Ammon's horn (tissue), 1 donor: ENCODE data around the gene ZBED6.
A peak's percentile ranks its signal among the peaks of the same experiment; 100 is the strongest.
"Not testable (repeated sequence)": the region's sequence is repeated elsewhere in the genome, so short reads cannot be mapped to it uniquely, and the experiment has no call there.

Experiments
- DNase-seq: peaks from one replicate; pipeline ENCODE4 v3.0.0-alpha.2; 2016; ENCODE audit warnings: low spot score

Gene ZBED6

GRCh38 chr1:203795441-203796235 is at the start of gene ZBED6, which contains the start of gene ZC3H11A:
Gene ZBED6, plus strand, starts transcription at chr1:203795623. Its CDS starts 1,900 bp downstream, at chr1:203797523.
Gene ZC3H11A, plus strand, starts transcription at chr1:203795623. Its CDS starts 21,448 bp downstream, at chr1:203817071.
- peak; percentile 99 for DNase-seq

- DNase-seq, result no peak
These were observed 49.1 kb upstream of the ZBED6 start for GRCh38 chr1:203746281-203746680.

- no peak for DNase-seq
These were observed 44.4 kb upstream of the ZBED6 start for GRCh38 chr1:203751051-203751450.

- not testable (repeated sequence) for DNase-seq
These were observed 43.6 kb upstream of the ZBED6 start for GRCh38 chr1:203751618-203752361.

GRCh38 chr1:203754455-203754864 is 41.0 kb upstream of the ZBED6 start:
- DNase-seq, result no peak

GRCh38 chr1:203756036-203756435 is 39.4 kb upstream of the ZBED6 start:
- DNase-seq, result no peak

- not testable (repeated sequence) for DNase-seq
These were observed 36.7 kb upstream of the ZBED6 start for GRCh38 chr1:203758749-203759148.

GRCh38 chr1:203760506-203760905 is 34.9 kb upstream of the ZBED6 start:
- no peak for DNase-seq

GRCh38 chr1:203761958-203762357 is 33.5 kb upstream of the ZBED6 start:
- not testable (repeated sequence) for DNase-seq

GRCh38 chr1:203763505-203763904 is 31.9 kb upstream of the ZBED6 start:
- DNase-seq, result no peak

GRCh38 chr1:203764105-203765028 is 31.1 kb upstream of the ZBED6 start:
- DNase-seq, result no peak

- DNase-seq, result no peak
These were observed 30.2 kb upstream of the ZBED6 start, which contains the start of gene LAX1 for GRCh38 chr1:203765029-203765837. Gene LAX1, plus strand, starts transcription at chr1:203765183. Its CDS starts 383 bp downstream, at chr1:203765566.

GRCh38 chr1:203768256-203768655 is 27.2 kb upstream of the ZBED6 start:
- no peak for DNase-seq

GRCh38 chr1:203769505-203770343 is 25.7 kb upstream of the ZBED6 start:
- peak; percentile 81 for DNase-seq

- no peak for DNase-seq
These were observed 23.5 kb upstream of the ZBED6 start for GRCh38 chr1:203771901-203772301.

GRCh38 chr1:203772836-203773235 is 22.6 kb upstream of the ZBED6 start:
- no peak for DNase-seq

GRCh38 chr1:203776636-203777035 is 18.8 kb upstream of the ZBED6 start:
- peak; percentile 76 for DNase-seq

- no peak for DNase-seq
These were observed 17.8 kb upstream of the ZBED6 start for GRCh38 chr1:203777596-203777995.

- no peak for DNase-seq
These were observed 17.3 kb upstream of the ZBED6 start for GRCh38 chr1:203778146-203778545.

GRCh38 chr1:203778789-203779188 is 16.6 kb upstream of the ZBED6 start:
- no peak for DNase-seq
